ENCODE measurements around the gene CHST11. TPM values are rescaled to one million over a fixed set of nuclear protein-coding genes. Genes with fewer than 3 reads are reported as not detected.

CHST11 gene
- total and polyA plus RNA-seq, 10 of the 15 experiments (the other 5 are each of a cell fraction or from before 2014, with no cell fraction given): 1.9 to 38.1 (median 17.2) TPM

DNA sequence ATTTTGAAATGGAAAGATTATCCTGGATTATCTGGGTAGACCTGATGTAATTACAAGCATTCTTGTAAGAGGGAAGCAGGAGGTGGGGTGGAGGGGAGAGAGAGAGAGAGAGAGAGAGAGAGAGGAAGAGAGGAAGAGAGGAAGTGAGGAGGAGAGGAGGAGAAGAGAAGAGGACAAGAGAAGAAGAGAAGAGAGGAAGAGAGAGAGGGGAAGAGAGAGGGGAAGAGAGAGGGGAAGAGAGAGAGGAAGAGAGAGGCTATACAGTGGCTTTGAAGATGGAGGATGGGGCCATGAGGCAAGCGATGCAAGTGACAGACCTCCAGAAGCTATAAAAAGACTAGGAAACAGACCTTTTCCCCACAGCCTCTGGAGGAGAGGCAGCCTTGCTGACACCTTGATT lies 13.7 kb upstream of the CHST11 start (continued):
- TF ChIP-seq, protein P1, sequence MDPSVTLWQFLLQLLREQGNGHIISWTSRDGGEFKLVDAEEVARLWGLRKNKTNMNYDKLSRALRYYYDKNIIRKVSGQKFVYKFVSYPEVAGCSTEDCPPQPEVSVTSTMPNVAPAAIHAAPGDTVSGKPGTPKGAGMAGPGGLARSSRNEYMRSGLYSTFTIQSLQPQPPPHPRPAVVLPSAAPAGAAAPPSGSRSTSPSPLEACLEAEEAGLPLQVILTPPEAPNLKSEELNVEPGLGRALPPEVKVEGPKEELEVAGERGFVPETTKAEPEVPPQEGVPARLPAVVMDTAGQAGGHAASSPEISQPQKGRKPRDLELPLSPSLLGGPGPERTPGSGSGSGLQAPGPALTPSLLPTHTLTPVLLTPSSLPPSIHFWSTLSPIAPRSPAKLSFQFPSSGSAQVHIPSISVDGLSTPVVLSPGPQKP (IDR thresholded peaks at IDR 0.05; ENCODE audit: low read depth, low read length): no peak
- TF ChIP-seq MYB (IDR thresholded peaks at IDR 0.05; ENCODE audit: borderline replicate concordance, low read depth, low read length) (no peak), KLF5 (IDR thresholded peaks at IDR 0.05; ENCODE audit: partially characterized antibody) (no peak), ZNF384 (IDR thresholded peaks at IDR 0.05; ENCODE audit: borderline replicate concordance, low read depth, low read length) (no peak), EED (IDR thresholded peaks at IDR 0.05; ENCODE audit: low read depth) (no peak)

DNA sequence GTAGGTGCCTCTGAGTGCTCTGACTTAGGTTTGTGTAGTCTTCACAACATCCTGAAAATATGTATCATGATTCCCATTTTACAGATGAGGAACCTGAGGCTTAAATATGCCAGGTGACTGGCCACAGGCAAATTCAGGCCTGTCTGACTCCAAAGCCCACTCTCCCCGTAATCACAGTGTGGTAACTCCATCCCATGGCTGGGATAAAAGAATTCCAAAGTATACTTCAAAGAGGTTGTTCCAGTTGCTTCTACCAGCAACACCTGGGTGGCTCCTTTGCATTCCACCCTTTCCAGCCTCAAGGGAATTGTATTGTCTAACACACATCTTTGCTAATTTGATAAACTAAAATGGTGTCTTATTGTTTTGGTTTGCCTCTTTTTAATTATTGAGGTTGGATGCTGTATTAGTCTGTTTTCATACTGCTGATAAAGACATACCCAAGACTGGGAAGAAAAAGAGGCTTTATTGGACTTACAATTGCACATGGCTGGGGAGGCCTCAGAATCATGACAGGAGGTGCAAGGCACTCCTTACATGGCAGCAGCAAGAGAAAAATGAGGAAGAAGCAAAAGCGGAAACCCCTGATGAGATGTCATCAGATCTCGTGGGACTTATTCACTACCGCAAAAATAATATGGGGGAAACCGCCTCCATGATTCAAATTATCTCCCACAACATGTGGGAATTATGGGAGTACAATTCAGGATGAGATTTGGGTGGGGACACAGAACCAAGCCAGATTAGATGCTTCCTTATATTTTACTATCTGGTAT lies 9.9 kb upstream of the CHST11 start:
- H3K4me3 ChIP-seq: no peak overlapping the region
- H3K4me1 ChIP-seq (ENCODE audit: control insufficient read depth, insufficient read depth, low read length): no peaks in the 10 kb centered on the region
- no peaks in the 10 kb centered on the region for H3K36me3 ChIP-seq (ENCODE audit: control insufficient read depth in 2 of 2, insufficient read depth in 2 of 2, low read length in 1 of 2)
- no peak overlapping the region for H3K4me2 ChIP-seq (ENCODE audit: control insufficient read depth, insufficient read depth)
- no peaks in the 10 kb centered on the region for H4K20me1 ChIP-seq (ENCODE audit: control insufficient read depth, insufficient read depth)
- WGBS (ENCODE audit: insufficient coverage, insufficient replicate concordance, low lambda C conversion rate, missing lambda C conversion rate): 64% methylated on average over 5 of the region's 5 CpGs
- SMC1A ChIA-PET (ENCODE audit: uncharacterized antibody, unreplicated experiment): interaction anchor here (1.2 to 1.4 kb wide), 2 partner anchors 11 to 21 kb away, joined by 3 to 4 read pairs; no protein-coding TSS in a partner anchor
- H2AFZ ChIP-seq (ENCODE audit: control insufficient read depth, low read depth, low read length): no peak overlapping the region
- CTCF ChIA-PET: interaction anchor here (0.6 to 1.2 kb wide), 2 partner anchors 12 to 133 kb away, joined by 3 to 4 read pairs; no protein-coding TSS in a partner anchor
- DNase-seq (ENCODE audit: low read depth, low spot score) (no peak), FAIRE-seq (no peak), ATAC-seq (no peak)
- no peak overlapping the region for H3K9ac ChIP-seq (ENCODE audit: control insufficient read depth, insufficient read depth, low read length)
- POLR2A ChIA-PET: no interaction called here
- H3K9me3 ChIP-seq (replicated peaks; ENCODE audit: control insufficient read depth, insufficient read depth, low read length): no peaks in the 10 kb centered on the region; the same call in 1 of the 3 replicates
- no peaks in the 10 kb centered on the region for H3K79me2 ChIP-seq (ENCODE audit: control insufficient read depth, insufficient read depth, low read length)
- RAD21 ChIA-PET (ENCODE audit: unreplicated experiment): no interaction called here
- no peak overlapping the region for H3K27ac ChIP-seq (ENCODE audit: control insufficient read depth, insufficient read depth)
- H3K27me3 ChIP-seq (replicated peaks in 1 of 2; ENCODE audit: control insufficient read depth in 2 of 2, insufficient read depth in 2 of 2, low read length in 1 of 2): no peaks in the 10 kb centered on the region
- intact Hi-C loops (cut with micrococcal nuclease; ENCODE audit: unreplicated experiment) (no loop called here), in situ Hi-C loops (cut with MboI) (no loop called here)
- no TSS peak for BruUV-seq (replicated peaks)
- TF ChIP-seq BCL11A (IDR thresholded peaks at IDR 0.05; ENCODE audit: low read depth, low read length): no peak
- TF ChIP-seq, protein P1 (IDR thresholded peaks at IDR 0.05; ENCODE audit: low read depth, low read length): no peak
- no peak for TF ChIP-seq FOXK2 (IDR thresholded peaks at IDR 0.05)
- TF ChIP-seq CBFB (IDR thresholded peaks at IDR 0.05; ENCODE audit: low read depth): no peak
- no peak for TF ChIP-seq IKZF2 (IDR thresholded peaks at IDR 0.05)
- TF ChIP-seq WRNIP1 (IDR thresholded peaks at IDR 0.05; ENCODE audit: borderline replicate concordance, low read depth, low read length): no peak
- TF ChIP-seq ZZZ3 (IDR thresholded peaks at IDR 0.05; ENCODE audit: control insufficient read depth, insufficient read length, low read depth): no peak
- TF ChIP-seq YY1 (IDR thresholded peaks at IDR 0.05; ENCODE audit: low read depth, low read length): no peak
- TF ChIP-seq TCF7 (IDR thresholded peaks at IDR 0.05; ENCODE audit: borderline replicate concordance): no peak
- TF ChIP-seq SMAD1 (IDR thresholded peaks at IDR 0.05; ENCODE audit: low read depth, partially characterized antibody): no peak
- TF ChIP-seq HDAC6 (IDR thresholded peaks at IDR 0.05; ENCODE audit: unreplicated experiment): no peak
- TF ChIP-seq NFYA (IDR thresholded peaks at IDR 0.05; ENCODE audit: borderline replicate concordance, low read depth, low read length): no peak
- TF ChIP-seq, protein P2, sequence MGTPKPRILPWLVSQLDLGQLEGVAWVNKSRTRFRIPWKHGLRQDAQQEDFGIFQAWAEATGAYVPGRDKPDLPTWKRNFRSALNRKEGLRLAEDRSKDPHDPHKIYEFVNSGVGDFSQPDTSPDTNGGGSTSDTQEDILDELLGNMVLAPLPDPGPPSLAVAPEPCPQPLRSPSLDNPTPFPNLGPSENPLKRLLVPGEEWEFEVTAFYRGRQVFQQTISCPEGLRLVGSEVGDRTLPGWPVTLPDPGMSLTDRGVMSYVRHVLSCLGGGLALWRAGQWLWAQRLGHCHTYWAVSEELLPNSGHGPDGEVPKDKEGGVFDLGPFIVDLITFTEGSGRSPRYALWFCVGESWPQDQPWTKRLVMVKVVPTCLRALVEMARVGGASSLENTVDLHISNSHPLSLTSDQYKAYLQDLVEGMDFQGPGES (IDR thresholded peaks at IDR 0.05): no peak
- no peak for TF ChIP-seq EED (IDR thresholded peaks at IDR 0.05; ENCODE audit: low read depth)
- no peak for TF ChIP-seq MTA2 (IDR thresholded peaks at IDR 0.05; ENCODE audit: low read depth)
